ENCODE results near the gene IRAG1. TPM values are rescaled to one million over a fixed set of nuclear protein-coding genes. Genes with fewer than 3 reads are reported as not detected.

Gene IRAG1
- total RNA-seq, 1 experiment from 2014 or later, result 0.21 TPM

- ATAC-seq (no peak), DNase-seq (ENCODE audit: low read depth, low spot score) (no peak)
- Histone ChIP-seq H3K9me3 (ENCODE audit: control insufficient read depth, insufficient read depth, low read depth, low read length) (no peaks in the 10 kb centered on the region; the same call in 1 of the 2 replicates), H3K27me3 (ENCODE audit: control insufficient read depth, insufficient read depth, low read length) (no peaks in the 10 kb centered on the region), H3K4me1 (ENCODE audit: control insufficient read depth, insufficient read depth, low read length) (no peaks in the 10 kb centered on the region), H3K27ac (ENCODE audit: low read length) (no peak overlapping the region), H3K36me3 (ENCODE audit: control insufficient read depth, insufficient read depth, low read length) (no peaks in the 10 kb centered on the region), H3K4me3 (ENCODE audit: low read depth in 2 of 2, low read length in 2 of 2) (no peak overlapping the region)
- ChIA-PET POLR2A (no interaction called here), CTCF (no interaction called here)
- intact Hi-C loops (cut with micrococcal nuclease; ENCODE audit: unreplicated experiment), result no loop called here
- TF ChIP-seq TCF7L2 (IDR thresholded peaks at IDR 0.05; ENCODE audit: low read depth, low read length) (no peak), SIN3A (IDR thresholded peaks at IDR 0.05; ENCODE audit: borderline replicate concordance, insufficient read depth, low read depth, low read length) (no peak), POLR2AphosphoS5 (IDR thresholded peaks at IDR 0.05; ENCODE audit: low read depth, low read length) (no peak)
- TF ChIP-seq, protein P1, sequence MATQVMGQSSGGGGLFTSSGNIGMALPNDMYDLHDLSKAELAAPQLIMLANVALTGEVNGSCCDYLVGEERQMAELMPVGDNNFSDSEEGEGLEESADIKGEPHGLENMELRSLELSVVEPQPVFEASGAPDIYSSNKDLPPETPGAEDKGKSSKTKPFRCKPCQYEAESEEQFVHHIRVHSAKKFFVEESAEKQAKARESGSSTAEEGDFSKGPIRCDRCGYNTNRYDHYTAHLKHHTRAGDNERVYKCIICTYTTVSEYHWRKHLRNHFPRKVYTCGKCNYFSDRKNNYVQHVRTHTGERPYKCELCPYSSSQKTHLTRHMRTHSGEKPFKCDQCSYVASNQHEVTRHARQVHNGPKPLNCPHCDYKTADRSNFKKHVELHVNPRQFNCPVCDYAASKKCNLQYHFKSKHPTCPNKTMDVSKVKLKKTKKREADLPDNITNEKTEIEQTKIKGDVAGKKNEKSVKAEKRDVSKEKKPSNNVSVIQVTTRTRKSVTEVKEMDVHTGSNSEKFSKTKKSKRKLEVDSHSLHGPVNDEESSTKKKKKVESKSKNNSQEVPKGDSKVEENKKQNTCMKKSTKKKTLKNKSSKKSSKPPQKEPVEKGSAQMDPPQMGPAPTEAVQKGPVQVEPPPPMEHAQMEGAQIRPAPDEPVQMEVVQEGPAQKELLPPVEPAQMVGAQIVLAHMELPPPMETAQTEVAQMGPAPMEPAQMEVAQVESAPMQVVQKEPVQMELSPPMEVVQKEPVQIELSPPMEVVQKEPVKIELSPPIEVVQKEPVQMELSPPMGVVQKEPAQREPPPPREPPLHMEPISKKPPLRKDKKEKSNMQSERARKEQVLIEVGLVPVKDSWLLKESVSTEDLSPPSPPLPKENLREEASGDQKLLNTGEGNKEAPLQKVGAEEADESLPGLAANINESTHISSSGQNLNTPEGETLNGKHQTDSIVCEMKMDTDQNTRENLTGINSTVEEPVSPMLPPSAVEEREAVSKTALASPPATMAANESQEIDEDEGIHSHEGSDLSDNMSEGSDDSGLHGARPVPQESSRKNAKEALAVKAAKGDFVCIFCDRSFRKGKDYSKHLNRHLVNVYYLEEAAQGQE (IDR thresholded peaks at IDR 0.05; ENCODE audit: insufficient read depth in 1 of 2, low read depth in 2 of 2, low read length in 1 of 2), result no peak
- in situ Hi-C loops (cut with HindIII; ENCODE audit: low pct_unique_long_range_greater_than_20kb, low sequenced_read_pairs), result no loop called here
- no TSS peak for BruUV-seq (replicated peaks)
Observed at GRCh38 chr11:10695833-10696232, 2.3 kb upstream of the IRAG1 start.

- H3K4me3 ChIP-seq (ENCODE audit: low read depth in 2 of 2, low read length in 2 of 2), result no peak overlapping the region
- POLR2A ChIA-PET, result no interaction called here
- ATAC-seq (no peak), DNase-seq (ENCODE audit: low read depth, low spot score) (no peak)
- H3K9me3 ChIP-seq (ENCODE audit: control insufficient read depth, insufficient read depth, low read depth, low read length), result no peaks in the 10 kb centered on the region; the same call in 1 of the 2 replicates
- H3K4me1 ChIP-seq (ENCODE audit: control insufficient read depth, insufficient read depth, low read length), result no peaks in the 10 kb centered on the region
- BruUV-seq (replicated peaks), result no TSS peak
- intact Hi-C loops (cut with micrococcal nuclease; ENCODE audit: unreplicated experiment) (no loop called here), in situ Hi-C loops (cut with HindIII; ENCODE audit: low pct_unique_long_range_greater_than_20kb, low sequenced_read_pairs) (no loop called here)
- H3K36me3 ChIP-seq (ENCODE audit: control insufficient read depth, insufficient read depth, low read length), result no peaks in the 10 kb centered on the region
- no peaks in the 10 kb centered on the region for H3K27me3 ChIP-seq (ENCODE audit: control insufficient read depth, insufficient read depth, low read length)
- no peak for TF ChIP-seq TCF7L2 (IDR thresholded peaks at IDR 0.05; ENCODE audit: low read depth, low read length)
- TF ChIP-seq POLR2AphosphoS5 (IDR thresholded peaks at IDR 0.05; ENCODE audit: low read depth, low read length), result no peak
- no peak for TF ChIP-seq CTCF (IDR thresholded peaks at IDR 0.05)
- no peak for TF ChIP-seq SIN3A (IDR thresholded peaks at IDR 0.05; ENCODE audit: borderline replicate concordance, insufficient read depth, low read depth, low read length)
- TF ChIP-seq, protein P1 (IDR thresholded peaks at IDR 0.05; ENCODE audit: insufficient read depth in 1 of 2, low read depth in 2 of 2, low read length in 1 of 2), result no peak
- CTCF ChIA-PET, result no interaction called here
- H3K27ac ChIP-seq (ENCODE audit: low read length), result no peak overlapping the region
Observed at GRCh38 chr11:10694486-10695239, 1.1 kb upstream of the IRAG1 start.
